ENCODE results near the gene POP7. TPM values are rescaled to one million over a fixed set of nuclear protein-coding genes. Genes with fewer than 3 reads are reported as not detected.
"Not testable (repeated sequence)": the region's sequence is repeated elsewhere in the genome, so short reads cannot be mapped to it uniquely, and the experiment has no call there.

Gene POP7
- total RNA-seq, 2 donors from 2014 or later: 23.2 to 29.0 TPM

DNA sequence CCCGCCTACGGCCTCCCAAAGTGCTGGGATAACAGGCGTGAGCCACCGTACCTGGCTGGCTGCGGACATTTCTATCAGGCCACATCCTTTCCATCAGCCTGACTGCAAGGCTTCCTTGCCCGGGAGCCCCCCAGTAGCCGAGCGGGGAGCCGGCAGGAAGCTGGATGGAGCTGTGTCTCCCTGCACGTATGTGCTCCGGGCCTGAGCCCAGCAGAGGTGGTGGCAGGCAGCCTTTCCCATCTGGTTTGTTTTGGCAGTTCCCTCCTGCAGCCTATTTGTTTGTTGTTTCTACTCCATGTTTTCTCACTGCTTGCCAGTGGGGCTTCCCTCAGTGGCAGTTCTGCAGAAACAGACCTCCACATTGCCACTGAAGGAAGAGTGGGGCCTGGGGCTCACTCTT, 5.4 kb downstream of the POP7 start:
- intact Hi-C loops (cut with DNase I): no loop called here
- no peak for DNase-seq
- no peak for ATAC-seq

DNA sequence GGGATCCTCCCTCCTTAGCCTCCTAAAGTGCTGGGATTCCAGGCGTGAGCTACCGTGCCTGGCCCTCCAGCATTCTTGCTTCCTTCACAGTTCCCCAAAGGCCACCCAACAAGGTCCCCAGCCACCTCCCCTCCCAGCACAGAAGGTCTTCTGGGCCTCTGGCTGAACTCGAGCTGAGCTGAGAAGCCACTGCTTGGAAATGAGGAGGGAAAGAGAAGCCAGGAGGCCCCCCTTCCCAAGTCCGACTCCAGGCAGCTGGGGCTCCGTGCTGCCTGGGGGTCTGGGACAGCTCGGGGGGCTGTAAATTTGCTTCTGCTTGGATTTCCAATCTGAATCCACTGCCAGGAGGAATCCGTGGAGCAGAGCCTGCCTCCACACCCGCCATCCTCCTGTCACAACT, 8.8 kb downstream of the POP7 start:
- no peak for ATAC-seq
- intact Hi-C loops (cut with DNase I): no loop called here
- DNase-seq: no peak

DNA sequence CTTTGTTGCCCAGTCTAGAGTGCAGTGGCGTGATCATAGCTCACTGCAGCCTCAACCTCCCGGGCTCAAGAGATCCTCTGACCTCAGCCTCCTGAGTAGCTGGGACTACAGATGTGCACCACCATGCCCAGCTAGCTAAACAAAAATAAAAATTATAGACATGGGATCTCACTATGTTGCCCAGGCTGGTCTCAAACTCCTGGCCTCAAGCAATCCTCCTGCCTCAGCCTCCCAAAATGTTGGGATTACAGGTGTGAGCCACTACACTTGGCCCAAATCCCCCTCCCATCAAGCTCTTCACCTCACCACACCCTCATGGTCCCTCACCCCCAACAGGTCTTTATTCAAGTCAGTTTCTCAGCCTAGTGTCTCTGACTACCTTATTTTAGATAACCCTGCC, 11.2 kb downstream of the POP7 start:
- DNase-seq; intact Hi-C loops (cut with DNase I); ATAC-seq: not testable (repeated sequence)

GRCh38 chr7:100719523-100720278, 13.8 kb downstream of the POP7 start:
- no peak for ATAC-seq
- intact Hi-C loops (cut with DNase I): loop anchor here in 1 of 2 donors (5.0 kb wide), 1 partner anchor 138 kb away; no protein-coding TSS in a partner anchor
- DNase-seq: no peak

DNA sequence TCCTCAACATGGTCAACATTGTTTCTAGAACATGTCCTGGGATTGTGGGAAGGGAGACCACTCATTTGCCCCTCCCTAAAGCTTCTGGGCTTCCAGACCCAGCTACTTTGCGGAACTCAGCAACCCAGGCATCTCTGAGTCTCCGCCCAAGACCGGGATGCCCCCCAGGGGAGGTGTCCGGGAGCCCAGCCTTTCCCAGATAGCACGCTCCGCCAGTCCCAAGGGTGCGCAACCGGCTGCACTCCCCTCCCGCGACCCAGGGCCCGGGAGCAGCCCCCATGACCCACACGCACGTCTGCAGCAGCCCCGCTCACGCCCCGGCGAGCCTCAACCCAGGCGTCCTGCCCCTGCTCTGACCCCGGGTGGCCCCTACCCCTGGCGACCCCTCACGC, 14.4 kb downstream of the POP7 start, which contains the start of gene EPO:
Gene EPO (plus strand): TSS at position 190 of the 392 bp plus-strand sequence. CDS start 513 bp downstream, outside the sequence.
- ATAC-seq (no peak), DNase-seq (no peak)
- intact Hi-C loops (cut with DNase I): loop anchor here in 1 of 2 donors (5.0 kb wide), 1 partner anchor 137 kb away; no protein-coding TSS in a partner anchor

- ATAC-seq: no peak
- DNase-seq: no peak
- intact Hi-C loops (cut with DNase I): loop anchor here in 1 of 2 donors (5.0 kb wide), 1 partner anchor 136 kb away; no protein-coding TSS in a partner anchor
These were observed 15.0 kb downstream of the POP7 start for GRCh38 chr7:100720671-100721504.

- ATAC-seq: no peak
- intact Hi-C loops (cut with DNase I): loop anchor here in 1 of 2 donors (5.0 kb wide), 1 partner anchor 136 kb away; no protein-coding TSS in a partner anchor
- DNase-seq: no peak
These were observed 15.5 kb downstream of the POP7 start for GRCh38 chr7:100721505-100721812.

- intact Hi-C loops (cut with DNase I): loop anchor here in 1 of 2 donors (5.0 kb wide), 1 partner anchor 135 kb away; no protein-coding TSS in a partner anchor
- DNase-seq (no peak), ATAC-seq (peak in 1 of 2 donors; percentile 6)
These were observed 16.7 kb downstream of the POP7 start for GRCh38 chr7:100722480-100723212.

- ATAC-seq (no peak), DNase-seq (no peak)
- intact Hi-C loops (cut with DNase I): loop anchor here in 1 of 2 donors (5.0 kb wide), 1 partner anchor 133 kb away; no protein-coding TSS in a partner anchor
These were observed 17.9 kb downstream of the POP7 start for GRCh38 chr7:100723732-100724275.

GRCh38 chr7:100724364-100724763, 18.4 kb downstream of the POP7 start:
- intact Hi-C loops (cut with DNase I): loop anchor here in 1 of 2 donors (5.0 kb wide), 1 partner anchor 133 kb away; no protein-coding TSS in a partner anchor
- ATAC-seq, DNase-seq: not testable (repeated sequence)

DNA sequence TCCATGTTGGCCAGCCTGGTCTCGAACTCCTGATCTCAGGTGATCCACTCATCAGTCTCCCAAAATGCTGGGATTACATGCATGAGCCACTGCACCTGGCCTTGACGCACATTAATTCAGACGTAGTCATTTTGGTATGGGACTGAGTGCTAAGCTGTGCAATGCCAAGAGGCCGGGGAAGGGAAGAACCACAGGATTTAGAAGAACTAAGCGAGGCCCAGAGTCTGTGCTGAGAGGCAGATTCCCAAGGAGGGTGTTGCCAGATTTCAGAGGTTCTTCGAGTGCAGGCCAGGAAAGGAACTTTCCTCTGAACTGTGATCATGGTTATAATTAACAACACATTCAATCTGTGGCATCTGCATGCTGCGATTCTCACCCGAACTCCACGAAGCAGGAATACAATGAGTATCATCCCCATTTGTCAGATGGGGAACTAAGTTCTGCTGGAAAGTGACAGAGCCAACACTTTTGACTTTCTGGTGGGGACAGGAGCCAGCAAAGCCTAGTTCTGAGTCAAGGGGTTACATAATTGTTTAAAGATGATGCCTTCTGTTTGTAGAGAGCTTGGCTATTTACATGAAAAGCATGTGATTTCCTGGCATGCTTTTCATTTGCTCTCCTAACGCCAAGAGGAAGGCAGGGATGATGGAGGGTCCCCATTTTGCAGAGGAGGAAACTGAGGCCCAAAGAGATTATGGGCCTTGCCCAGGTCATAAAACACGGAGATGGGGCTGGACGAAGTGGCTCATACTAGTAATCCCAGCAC, 21.3 kb downstream of the POP7 start:
- no peak for ATAC-seq
- intact Hi-C loops (cut with DNase I): no loop called here

GRCh38 chr7:100728196-100728595, 22.3 kb downstream of the POP7 start:
- DNase-seq (no peak), ATAC-seq (no peak)
- intact Hi-C loops (cut with DNase I): no loop called here

More for the DNA sequence above, 21.3 kb downstream of the POP7 start:
- no peak for DNase-seq

- intact Hi-C loops (cut with DNase I): no loop called here
- no peak for DNase-seq
- ATAC-seq: no peak
These were observed 24.3 kb downstream of the POP7 start for GRCh38 chr7:100730136-100730800.

GRCh38 chr7:100731937-100732636, 26.2 kb downstream of the POP7 start:
- DNase-seq: no peak
- intact Hi-C loops (cut with DNase I): no loop called here
- no peak for ATAC-seq

- intact Hi-C loops (cut with DNase I): no loop called here
- ATAC-seq: no peak
- DNase-seq: no peak
These were observed 29.8 kb downstream of the POP7 start for GRCh38 chr7:100735730-100736129.

DNA sequence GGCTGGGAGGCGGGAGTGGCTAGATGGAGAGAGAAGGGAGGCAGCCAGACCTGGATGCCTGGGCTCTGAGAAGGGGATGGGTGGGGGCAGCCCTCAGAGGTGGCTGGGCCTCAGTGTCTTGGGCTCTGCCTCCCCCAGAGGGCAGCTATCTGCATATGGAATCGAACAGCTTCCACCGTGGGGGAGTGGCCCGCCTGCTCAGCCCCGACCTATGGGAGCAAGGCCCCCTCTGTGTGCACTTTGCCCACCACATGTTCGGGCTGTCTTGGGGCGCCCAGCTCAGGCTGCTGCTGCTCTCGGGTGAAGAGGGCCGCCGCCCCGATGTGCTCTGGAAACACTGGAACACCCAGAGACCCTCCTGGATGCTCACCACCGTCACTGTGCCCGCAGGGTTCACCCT, 30.8 kb downstream of the POP7 start:
- intact Hi-C loops (cut with DNase I): no loop called here
- no peak for DNase-seq
- no peak for ATAC-seq

GRCh38 chr7:100739934-100740333, 34.0 kb downstream of the POP7 start:
- intact Hi-C loops (cut with DNase I): no loop called here
- DNase-seq (no peak), ATAC-seq (no peak)

All from left cardiac atrium (tissue), 4 donors.